HEK293T (cell line): ENCODE results near the gene PALLD.

Experiments
- CTCF ChIA-PET: fragments of 350-600 bp; formaldehyde crosslinking; extraction: SDS; loops from one replicate; lab custom pipeline; 2021; ENCODE audit warnings: antibody characterized with exemption, inconsistent platforms; lab: Yijun Ruan, JAX
- POLR2A ChIA-PET: fragments of 350-600 bp; formaldehyde crosslinking; extraction: SDS; loops from one replicate; lab custom pipeline; 2020; ENCODE audit warnings: antibody characterized with exemption, inconsistent platforms; lab: Yijun Ruan, JAX
- DNase-seq: peaks from one replicate; pipeline ENCODE4 v3.0.0; 2012; ENCODE audit warnings: mixed read lengths; ENCODE audit errors: extremely low spot score
- ARNT ChIP-seq: fragments of 450-650 bp; IDR thresholded peaks from 2 replicates; pipeline ENCODE4 v1.6.1; 2017; ENCODE audit warnings: mild to moderate bottlenecking
- BHLHE40 ChIP-seq: fragments of 450-650 bp; IDR thresholded peaks from 2 replicates; pipeline ENCODE4 v1.6.1; 2016; ENCODE audit warnings: mild to moderate bottlenecking, moderate library complexity, borderline replicate concordance
- CTBP1 ChIP-seq: fragments of 450-650 bp; IDR thresholded peaks from 2 replicates; pipeline ENCODE4 v1.6.1; 2016; ENCODE audit warnings: borderline replicate concordance
- ELF4 ChIP-seq: fragments of 450-650 bp; IDR thresholded peaks from 2 replicates; pipeline ENCODE4 v1.6.1; 2017; ENCODE audit warnings: antibody characterized with exemption
- FOXA1 ChIP-seq: fragments of 450-650 bp; IDR thresholded peaks from 2 replicates; pipeline ENCODE4 v1.6.1; 2016; ENCODE audit warnings: mild to moderate bottlenecking
- FOXK2 ChIP-seq: fragments of 450-650 bp; IDR thresholded peaks from 2 replicates; pipeline ENCODE4 v1.6.1; 2016; ENCODE audit warnings: mild to moderate bottlenecking
- FOXM1 ChIP-seq: fragments of 450-650 bp; IDR thresholded peaks from 2 replicates; pipeline ENCODE4 v1.6.1; 2017; ENCODE audit warnings: mild to moderate bottlenecking, borderline replicate concordance
- HDGF ChIP-seq: fragments of 450-650 bp; IDR thresholded peaks from 2 replicates; pipeline ENCODE4 v1.6.1; 2017; ENCODE audit warnings: antibody characterized with exemption, borderline replicate concordance
- L3MBTL2 ChIP-seq: fragments of 450-650 bp; conservative IDR thresholded peaks from 2 replicates; pipeline ENCODE4 v1.6.1; 2016; ENCODE audit warnings: mild to moderate bottlenecking
- LEF1 ChIP-seq: fragments of 450-650 bp; IDR thresholded peaks from 2 replicates; pipeline ENCODE4 v1.6.1; 2017; ENCODE audit warnings: mild to moderate bottlenecking, borderline replicate concordance
- NFRKB ChIP-seq: fragments of 450-650 bp; IDR thresholded peaks from 2 replicates; pipeline ENCODE4 v1.6.1; 2016; ENCODE audit warnings: mild to moderate bottlenecking, moderate library complexity
- SP1 ChIP-seq: fragments of 450-650 bp; IDR thresholded peaks from 2 replicates; pipeline ENCODE4 v1.6.1; 2017
- SUZ12 ChIP-seq: fragments of 450-650 bp; IDR thresholded peaks from 2 replicates; pipeline ENCODE4 v1.6.1; 2016; ENCODE audit warnings: mild to moderate bottlenecking
- TARDBP ChIP-seq: fragments of 450-650 bp; IDR thresholded peaks from 2 replicates; pipeline ENCODE4 v1.6.1; 2016
- ZNF384 ChIP-seq: fragments of 450-650 bp; IDR thresholded peaks from 2 replicates; pipeline ENCODE4 v1.6.1; 2016
- TF ChIP-seq, protein P1 (sequence below): fragments of 450-650 bp; IDR thresholded peaks from 2 replicates; pipeline ENCODE4 v1.6.1; 2016

Gene PALLD

DNA sequence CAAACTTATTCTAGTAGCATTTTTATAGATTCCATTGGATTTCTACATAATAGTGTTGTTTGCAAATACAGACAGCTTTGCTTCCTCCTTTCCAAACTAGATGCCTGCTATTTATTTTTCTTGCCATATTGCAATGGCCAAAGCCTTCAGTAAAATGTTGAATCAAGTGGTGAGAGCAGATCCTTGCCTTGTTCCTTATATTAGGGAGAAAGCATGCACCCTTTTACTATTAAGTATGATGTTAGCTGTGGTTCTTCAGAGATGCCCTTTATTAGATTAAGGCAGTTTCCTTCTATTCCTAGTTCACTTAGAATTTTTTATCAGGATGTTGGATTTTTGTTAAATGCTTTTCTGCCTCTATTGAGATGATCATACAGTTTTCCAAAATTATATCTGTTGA lies 279.5 kb downstream of the PALLD start:
- no peak for TF ChIP-seq HDGF
- DNase-seq, result no peak
- ChIA-PET CTCF (no interaction called here), POLR2A (no interaction called here)

DNA sequence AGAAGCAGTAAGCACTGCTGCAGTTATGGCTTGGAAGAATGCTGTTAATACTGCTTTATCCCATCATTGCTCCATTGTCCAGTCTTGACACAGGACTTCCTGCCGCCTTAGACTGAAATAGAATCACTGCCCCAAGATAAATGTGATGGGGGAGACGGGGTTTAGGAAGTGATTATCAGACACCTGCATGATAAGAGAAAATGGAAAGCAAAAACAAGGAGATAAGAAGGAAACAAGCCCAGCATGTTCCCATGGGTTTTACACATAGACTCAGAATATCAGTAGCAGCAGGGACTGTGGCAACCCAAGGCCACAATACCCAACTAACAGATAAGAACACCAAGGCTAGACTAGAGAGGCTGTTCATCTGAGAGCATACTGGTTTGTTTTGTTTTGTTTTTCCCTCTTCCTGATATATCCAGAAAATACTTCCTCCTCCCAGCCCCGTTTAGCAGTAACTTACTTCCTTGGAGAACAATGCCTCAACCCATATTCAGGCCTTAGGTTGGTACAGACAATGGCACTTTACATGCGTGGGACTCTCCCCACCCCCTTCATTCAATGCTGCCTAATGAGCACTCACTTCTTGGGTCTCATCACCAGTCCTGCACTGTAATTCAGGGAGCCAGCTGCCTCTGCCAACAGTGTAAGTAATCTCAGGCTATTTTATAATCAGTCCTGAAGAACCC lies 280.6 kb downstream of the PALLD start:
- no peak for DNase-seq
- ChIA-PET POLR2A (no interaction called here), CTCF (no interaction called here)
- TF ChIP-seq ARNT, result no peak
- no peak for TF ChIP-seq LEF1
- no peak for TF ChIP-seq FOXA1
- TF ChIP-seq ZNF384, result no peak
- TF ChIP-seq ELF4, result no peak
- TF ChIP-seq HDGF, result no peak
- TF ChIP-seq SUZ12, result no peak

DNA sequence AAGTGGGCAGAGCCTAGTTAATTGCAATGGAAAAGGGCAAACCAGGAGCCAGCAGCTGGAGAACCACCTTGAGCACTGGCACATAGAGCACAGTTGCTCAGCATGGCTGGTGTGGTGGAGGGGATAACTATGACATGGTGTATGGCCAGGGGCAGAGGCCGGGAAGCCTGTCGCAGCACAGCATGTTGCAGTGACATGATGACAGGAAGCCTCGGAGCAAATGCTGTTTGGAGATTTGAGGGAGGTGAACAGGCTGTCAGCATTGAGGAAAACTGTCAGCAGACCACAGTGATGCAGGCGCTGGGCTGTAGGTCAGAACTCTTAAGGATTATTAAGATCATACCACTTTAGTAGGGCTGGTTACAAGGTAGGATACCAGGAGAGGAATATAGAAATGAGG lies 284.5 kb downstream of the PALLD start:
- TF ChIP-seq HDGF, result no peak
- no peak for TF ChIP-seq ZNF384
- no peak for TF ChIP-seq SP1
- no peak for TF ChIP-seq L3MBTL2
- TF ChIP-seq LEF1, result no peak
- TF ChIP-seq ARNT, result no peak
- TF ChIP-seq ELF4, result no peak
- no peak for TF ChIP-seq FOXA1
- no peak for TF ChIP-seq TARDBP
- TF ChIP-seq, protein P1, sequence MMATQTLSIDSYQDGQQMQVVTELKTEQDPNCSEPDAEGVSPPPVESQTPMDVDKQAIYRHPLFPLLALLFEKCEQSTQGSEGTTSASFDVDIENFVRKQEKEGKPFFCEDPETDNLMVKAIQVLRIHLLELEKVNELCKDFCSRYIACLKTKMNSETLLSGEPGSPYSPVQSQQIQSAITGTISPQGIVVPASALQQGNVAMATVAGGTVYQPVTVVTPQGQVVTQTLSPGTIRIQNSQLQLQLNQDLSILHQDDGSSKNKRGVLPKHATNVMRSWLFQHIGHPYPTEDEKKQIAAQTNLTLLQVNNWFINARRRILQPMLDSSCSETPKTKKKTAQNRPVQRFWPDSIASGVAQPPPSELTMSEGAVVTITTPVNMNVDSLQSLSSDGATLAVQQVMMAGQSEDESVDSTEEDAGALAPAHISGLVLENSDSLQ, result no peak
- no peak for TF ChIP-seq FOXK2
- no peak for TF ChIP-seq FOXM1
- no peak for TF ChIP-seq SUZ12
- TF ChIP-seq NFRKB, result no peak
- no peak for TF ChIP-seq BHLHE40
- ChIA-PET POLR2A (no interaction called here), CTCF (interaction anchor here (0.6 kb wide), 1 partner anchor 1222 kb away, joined by 3 read pairs; no protein-coding TSS in a partner anchor)
- no peak for DNase-seq

DNA sequence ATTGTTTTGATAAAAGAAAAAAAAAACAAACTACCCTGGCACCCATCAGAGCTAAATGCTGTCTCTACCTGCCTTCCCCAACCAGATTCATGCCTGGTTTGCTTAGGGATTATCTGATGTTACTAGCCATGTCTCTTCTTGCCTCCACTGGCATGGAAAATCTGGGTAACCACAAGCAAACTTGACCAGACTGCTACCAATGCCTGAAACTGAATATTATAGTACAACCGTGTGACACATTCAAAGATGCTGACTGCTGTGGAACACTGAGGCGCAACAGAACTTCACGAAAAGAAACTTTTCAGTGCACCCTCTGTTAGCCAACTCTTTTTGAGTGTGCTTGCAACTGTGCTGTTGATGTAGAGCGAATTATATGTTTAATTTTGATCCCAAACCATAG lies 285.1 kb downstream of the PALLD start:
- CTCF ChIA-PET, result interaction anchor here (0.6 kb wide), 1 partner anchor 1221 kb away, joined by 3 read pairs; no protein-coding TSS in a partner anchor
- POLR2A ChIA-PET, result no interaction called here
- no peak for DNase-seq
- TF ChIP-seq FOXM1 (no peak), L3MBTL2 (no peak), ELF4 (no peak), SUZ12 (no peak), TARDBP (no peak), SP1 (no peak), BHLHE40 (no peak), FOXA1 (no peak), ZNF384 (no peak), FOXK2 (no peak), ARNT (no peak), NFRKB (no peak), HDGF (no peak)
- TF ChIP-seq, protein P1, result no peak

DNA sequence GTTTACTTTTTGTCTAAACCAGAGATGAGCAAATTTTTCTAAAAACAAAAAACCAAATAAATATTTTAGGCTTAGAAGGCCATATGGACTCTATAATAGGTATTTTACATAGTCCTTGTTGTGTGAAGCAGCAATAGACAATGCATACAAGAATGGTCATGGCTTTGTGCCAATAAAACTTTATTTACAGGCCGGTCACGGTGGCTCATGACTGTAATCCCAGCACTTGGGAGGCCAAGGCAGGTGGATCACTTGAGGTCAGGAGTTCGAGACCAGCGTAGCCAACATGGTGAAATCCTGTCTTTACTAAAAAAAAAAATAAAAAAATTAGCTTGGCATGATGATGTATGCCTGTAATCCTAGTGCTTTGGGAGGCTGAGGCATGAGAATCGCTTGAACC lies 285.6 kb downstream of the PALLD start:
- CTCF ChIA-PET, result no interaction called here
- TF ChIP-seq SP1 (no peak), FOXA1 (no peak), TARDBP (no peak), FOXK2 (no peak), BHLHE40 (no peak), CTBP1 (no peak), SUZ12 (no peak), ELF4 (no peak), FOXM1 (no peak), HDGF (no peak), L3MBTL2 (no peak), LEF1 (no peak), ARNT (no peak)
- TF ChIP-seq, protein P1, result no peak
- no peak for DNase-seq
- POLR2A ChIA-PET, result no interaction called here

DNA sequence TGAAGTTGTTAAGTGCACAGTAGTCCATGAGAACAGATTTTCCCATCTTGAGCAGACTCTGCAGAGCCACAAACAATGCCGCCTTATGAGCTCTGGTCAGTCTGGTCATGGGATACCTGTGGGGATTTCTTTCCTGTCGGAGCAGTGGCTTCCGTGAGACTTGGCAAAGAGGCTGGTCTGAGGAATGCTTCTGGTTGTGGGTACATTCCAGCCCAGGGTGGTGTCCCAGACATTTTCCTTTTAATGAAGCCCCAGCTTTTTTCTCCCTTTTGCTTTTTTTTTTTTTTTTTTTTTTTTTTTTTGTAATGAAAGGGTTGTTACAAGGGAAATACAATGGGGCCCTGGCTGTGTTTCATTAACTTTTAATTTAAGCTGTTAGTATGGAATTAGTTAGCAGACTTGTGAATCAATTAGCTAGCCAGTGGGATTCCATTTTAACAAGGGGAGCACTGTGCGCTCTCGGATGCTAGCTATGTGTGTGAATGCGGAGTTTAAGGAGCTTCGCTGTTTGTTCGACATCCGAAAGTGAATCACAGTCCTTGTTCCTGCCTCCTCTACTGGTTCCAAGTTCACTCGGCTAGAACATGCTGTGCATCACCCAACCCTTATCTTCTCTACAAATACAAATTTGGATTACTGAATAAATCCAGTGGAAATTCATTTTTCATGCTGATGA lies 288.1 kb downstream of the PALLD start:
- TF ChIP-seq, protein P1, result no peak
- no peak for TF ChIP-seq HDGF
- TF ChIP-seq NFRKB, result no peak
- no peak for TF ChIP-seq L3MBTL2
- TF ChIP-seq SP1, result no peak
- TF ChIP-seq SUZ12, result no peak
- TF ChIP-seq CTBP1, result no peak
- TF ChIP-seq FOXK2, result no peak
- TF ChIP-seq FOXM1, result no peak
- no peak for TF ChIP-seq TARDBP
- TF ChIP-seq ZNF384, result no peak
- no peak for TF ChIP-seq ARNT
- no peak for TF ChIP-seq ELF4
- no peak for TF ChIP-seq LEF1
- no peak for TF ChIP-seq BHLHE40
- no peak for TF ChIP-seq FOXA1
- CTCF ChIA-PET, result no interaction called here
- POLR2A ChIA-PET, result no interaction called here
- no peak for DNase-seq
